OCI-M1 (cell line): ENCODE data around the gene ZSWIM4.
A peak's percentile ranks its signal among the peaks of the same experiment; 100 is the strongest.
"Not testable (repeated sequence)": the region's sequence is repeated elsewhere in the genome, so short reads cannot be mapped to it uniquely, and the experiment has no call there.

ENCODE experiments used
- DNase-seq: peaks from one replicate; lab custom pipeline; 2025; lab: John Stamatoyannopoulos, UW

Gene ZSWIM4

GRCh38 chr19:13778398-13778797, 16.8 kb upstream of the ZSWIM4 start:
- DNase-seq = no peak

- DNase-seq = no peak
These were observed 16.4 kb upstream of the ZSWIM4 start for GRCh38 chr19:13778847-13779246.

GRCh38 chr19:13779794-13780193, 15.4 kb upstream of the ZSWIM4 start:
- DNase-seq = not testable (repeated sequence)

GRCh38 chr19:13781547-13781946, 13.7 kb upstream of the ZSWIM4 start:
- DNase-seq = peak; percentile 79

GRCh38 chr19:13782537-13782936, 12.7 kb upstream of the ZSWIM4 start:
- no peak for DNase-seq

GRCh38 chr19:13783565-13784500, 11.4 kb upstream of the ZSWIM4 start:
- no peak for DNase-seq

- peak; percentile 96 for DNase-seq
These were observed 10.4 kb upstream of the ZSWIM4 start for GRCh38 chr19:13784731-13785452.

GRCh38 chr19:13788991-13789390, 6.3 kb upstream of the ZSWIM4 start:
- DNase-seq = peak; percentile 55

- DNase-seq = peak; percentile 78
These were observed 4.9 kb upstream of the ZSWIM4 start for GRCh38 chr19:13790354-13790753.

- DNase-seq = not testable (repeated sequence)
These were observed 1.9 kb upstream of the ZSWIM4 start for GRCh38 chr19:13793317-13793716.

- DNase-seq = peak; percentile 87
These were observed 866 bp upstream of the ZSWIM4 start for GRCh38 chr19:13794398-13794756.

- no peak for DNase-seq
These were observed 505 bp downstream of the ZSWIM4 start for GRCh38 chr19:13795595-13796300.

GRCh38 chr19:13796301-13797057, 1.2 kb downstream of the ZSWIM4 start:
- DNase-seq = peak; percentile 61

- DNase-seq = no peak
These were observed 1.8 kb downstream of the ZSWIM4 start for GRCh38 chr19:13797058-13797440.

GRCh38 chr19:13797870-13798269, 2.6 kb downstream of the ZSWIM4 start:
- DNase-seq = peak; percentile 80

- no peak for DNase-seq
These were observed 4.4 kb downstream of the ZSWIM4 start for GRCh38 chr19:13799669-13800068.

- no peak for DNase-seq
These were observed 7.8 kb downstream of the ZSWIM4 start for GRCh38 chr19:13803038-13803437.

- DNase-seq = no peak
These were observed 9.8 kb downstream of the ZSWIM4 start for GRCh38 chr19:13804830-13805683.

GRCh38 chr19:13806728-13807127, 11.5 kb downstream of the ZSWIM4 start:
- DNase-seq = no peak

- DNase-seq = no peak
These were observed 12.3 kb downstream of the ZSWIM4 start for GRCh38 chr19:13807421-13808021.
